ENCODE data around the gene ADGRF1.

DNA sequence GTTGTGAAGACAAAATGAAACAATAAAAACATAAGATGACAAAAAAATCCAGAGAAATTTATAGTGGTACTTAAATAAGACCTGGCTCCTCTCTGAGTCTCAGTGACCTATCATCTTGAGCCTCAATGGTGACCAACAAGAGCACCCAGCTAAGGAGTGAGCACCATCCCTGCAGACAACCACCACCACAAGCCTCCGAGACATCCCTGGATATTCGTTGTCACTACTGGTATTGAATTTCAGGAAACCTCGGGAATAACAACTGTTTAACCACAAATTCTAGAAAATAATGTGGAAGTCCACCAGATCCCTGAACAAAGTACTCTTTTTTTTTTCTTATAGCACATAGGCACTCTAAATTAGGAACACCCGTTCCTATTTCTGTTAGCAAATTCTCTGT, 88.2 kb downstream of the ADGRF1 start:
- TF ChIP-seq CTCF (IDR thresholded peaks at IDR 0.05) (no peak), POLR2AphosphoS5 (IDR thresholded peaks at IDR 0.05) (no peak)

All from prostate gland (tissue), 2 donors.